GM18519 (cell line): Measurements from ENCODE around the gene CLDN5.

ENCODE experiments used
- ATAC-seq: cut with Tn5 transposase; IDR thresholded peaks from one replicate; pipeline ENCODE4 v1.9.1; 2021; ENCODE audit warnings: mild to moderate bottlenecking, moderate library complexity; ENCODE audit not compliant: unreplicated experiment, low FRiP score

CLDN5 gene, protein sequence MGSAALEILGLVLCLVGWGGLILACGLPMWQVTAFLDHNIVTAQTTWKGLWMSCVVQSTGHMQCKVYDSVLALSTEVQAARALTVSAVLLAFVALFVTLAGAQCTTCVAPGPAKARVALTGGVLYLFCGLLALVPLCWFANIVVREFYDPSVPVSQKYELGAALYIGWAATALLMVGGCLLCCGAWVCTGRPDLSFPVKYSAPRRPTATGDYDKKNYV

GRCh38 chr22:19524170-19525115, at the start of gene CLDN5:
TSS of gene CLDN5 (minus strand) at chr22:19524410. CDS start at chr22:19524255, 155 bp downstream.
- no peak for ATAC-seq

DNA sequence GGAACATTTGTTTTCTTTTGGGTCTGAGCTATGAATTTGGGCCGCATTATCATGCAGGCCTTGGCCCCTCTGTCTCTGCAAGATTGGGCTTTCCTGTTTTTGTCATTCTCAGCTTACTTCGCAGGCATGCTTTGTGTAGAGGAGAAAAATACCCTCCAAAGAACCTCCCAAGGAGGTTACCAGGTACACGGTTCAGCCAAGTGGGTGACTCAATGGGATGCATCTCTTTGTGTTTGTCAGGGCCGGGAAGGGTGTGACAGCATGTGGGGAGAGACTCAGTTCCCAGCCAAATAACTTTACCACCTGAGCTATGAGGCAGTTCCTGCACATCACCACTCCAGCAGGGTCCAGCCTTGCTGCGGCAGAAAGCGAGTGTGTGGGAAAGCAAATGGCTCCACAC, 47.8 kb upstream of the CLDN5 start:
- ATAC-seq, result no peak

GRCh38 chr22:19571207-19571795, 47.1 kb upstream of the CLDN5 start:
- ATAC-seq, result no peak

GRCh38 chr22:19569976-19570375, 45.8 kb upstream of the CLDN5 start:
- no peak for ATAC-seq

GRCh38 chr22:19569276-19569640, 45.0 kb upstream of the CLDN5 start:
- ATAC-seq, result no peak

GRCh38 chr22:19568337-19569275, 44.4 kb upstream of the CLDN5 start:
- ATAC-seq, result no peak

- no peak for ATAC-seq
Observed at GRCh38 chr22:19567157-19568009, 43.2 kb upstream of the CLDN5 start.

- ATAC-seq, result no peak
Observed at GRCh38 chr22:19566279-19567156, 42.3 kb upstream of the CLDN5 start.

- no peak for ATAC-seq
Observed at GRCh38 chr22:19565382-19566278, 41.4 kb upstream of the CLDN5 start.

DNA sequence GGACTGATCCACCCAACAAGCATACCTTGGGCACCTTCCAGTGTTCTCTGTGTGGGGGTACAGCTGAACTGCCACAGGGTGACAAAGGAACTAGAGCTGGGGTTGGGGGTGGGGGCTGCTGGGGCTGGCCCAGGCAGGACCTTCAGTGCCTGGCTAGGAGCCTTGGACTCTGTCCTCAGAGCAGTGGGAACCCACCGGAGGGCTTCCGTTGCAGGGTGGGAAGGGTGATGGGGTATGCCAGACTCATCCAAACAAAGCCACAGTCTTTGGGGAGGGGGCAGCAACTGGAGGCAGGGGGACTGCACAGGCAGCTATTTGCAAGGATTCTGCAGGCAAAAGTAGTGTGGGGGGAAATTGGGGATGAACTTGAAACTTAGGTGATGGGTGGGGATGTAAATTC, 35.7 kb upstream of the CLDN5 start:
- ATAC-seq, result no peak

- no peak for ATAC-seq
Observed at GRCh38 chr22:19559324-19559811, 35.2 kb upstream of the CLDN5 start.

- ATAC-seq, result no peak
Observed at GRCh38 chr22:19556963-19557545, 32.8 kb upstream of the CLDN5 start.

GRCh38 chr22:19555651-19556050, 31.4 kb upstream of the CLDN5 start:
- no peak for ATAC-seq

DNA sequence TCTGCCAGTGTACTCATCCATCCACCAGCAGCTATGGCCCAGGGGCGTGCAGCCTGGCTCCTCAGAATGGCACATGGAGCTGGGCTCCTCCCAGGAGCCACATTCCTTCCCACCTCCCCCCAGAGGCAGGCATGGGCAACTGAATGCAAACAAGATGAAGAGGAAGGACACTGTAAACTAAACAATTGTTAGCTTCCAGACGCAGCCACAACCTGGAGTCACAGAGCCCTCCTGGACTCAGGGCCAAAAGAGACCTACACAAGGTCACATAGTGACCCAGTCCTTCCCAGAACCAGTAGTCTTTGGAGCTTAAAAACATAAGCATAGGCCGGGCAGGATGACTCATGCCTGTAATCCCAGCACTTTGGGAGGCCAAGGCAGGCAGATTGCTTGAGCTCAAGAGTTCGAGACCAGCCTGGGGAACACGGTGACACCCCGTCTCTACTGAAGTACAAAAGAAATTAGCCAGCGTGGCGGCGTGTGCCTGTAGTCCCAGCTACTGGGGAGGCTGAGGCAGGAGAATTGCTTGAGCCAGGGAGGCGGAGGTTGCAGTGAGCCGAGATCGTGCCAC, 30.7 kb upstream of the CLDN5 start:
- ATAC-seq, result no peak

- no peak for ATAC-seq
Observed at GRCh38 chr22:19553201-19553600, 29.0 kb upstream of the CLDN5 start.

DNA sequence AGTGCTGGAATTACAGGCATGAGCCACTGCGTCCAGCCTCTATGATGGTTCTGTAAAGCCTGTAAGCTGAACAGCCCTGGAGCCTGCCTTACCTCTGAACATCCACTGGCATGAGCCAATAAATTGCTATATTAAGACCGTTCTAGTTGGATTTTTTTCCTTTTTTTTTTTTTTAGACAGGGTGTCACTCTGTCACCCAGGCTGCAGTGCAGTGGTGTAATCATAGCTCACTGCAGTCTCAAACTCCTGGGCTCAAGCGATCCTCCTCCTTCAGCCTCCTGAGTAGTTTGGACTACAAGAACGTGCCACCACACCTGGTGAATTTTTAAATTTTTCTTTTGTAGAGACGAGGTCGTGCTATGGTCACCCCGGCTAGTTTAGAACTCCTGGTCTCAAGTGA, 26.2 kb upstream of the CLDN5 start:
- no peak for ATAC-seq

DNA sequence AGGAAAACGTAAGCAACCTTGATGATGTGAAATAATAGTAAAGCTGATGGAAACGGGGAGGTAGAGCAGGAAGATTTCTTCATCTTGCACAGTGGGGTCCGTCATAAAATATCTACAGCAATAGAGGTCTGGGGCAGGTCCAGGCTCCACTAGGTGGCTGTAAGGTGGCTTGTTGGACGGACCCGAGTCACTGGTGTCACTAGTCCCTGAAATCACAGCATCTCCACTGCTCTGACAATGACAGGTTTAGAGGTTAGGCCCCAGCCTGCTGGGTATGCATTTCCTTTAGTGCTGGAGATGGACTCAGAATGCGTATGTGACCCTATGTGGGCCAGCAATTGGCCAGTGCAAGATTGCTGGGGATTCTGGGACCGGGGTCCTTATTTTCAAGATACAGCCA, 25.2 kb upstream of the CLDN5 start:
- ATAC-seq, result no peak
